GM10847 (cell line): ENCODE results near the gene NAP1L4.

ENCODE experiments used
- POLR2A ChIP-seq: IDR thresholded peaks from 2 replicates; pipeline ENCODE4 v1.6.1; 2011; ENCODE audit not compliant: insufficient read length; ENCODE audit errors: extremely low read depth

Gene NAP1L4

GRCh38 chr11:2903672-2904011, 88.5 kb downstream of the NAP1L4 start:
- no peak for TF ChIP-seq POLR2A

- TF ChIP-seq POLR2A = no peak
These were observed 89.1 kb downstream of the NAP1L4 start for GRCh38 chr11:2902784-2903671.

DNA sequence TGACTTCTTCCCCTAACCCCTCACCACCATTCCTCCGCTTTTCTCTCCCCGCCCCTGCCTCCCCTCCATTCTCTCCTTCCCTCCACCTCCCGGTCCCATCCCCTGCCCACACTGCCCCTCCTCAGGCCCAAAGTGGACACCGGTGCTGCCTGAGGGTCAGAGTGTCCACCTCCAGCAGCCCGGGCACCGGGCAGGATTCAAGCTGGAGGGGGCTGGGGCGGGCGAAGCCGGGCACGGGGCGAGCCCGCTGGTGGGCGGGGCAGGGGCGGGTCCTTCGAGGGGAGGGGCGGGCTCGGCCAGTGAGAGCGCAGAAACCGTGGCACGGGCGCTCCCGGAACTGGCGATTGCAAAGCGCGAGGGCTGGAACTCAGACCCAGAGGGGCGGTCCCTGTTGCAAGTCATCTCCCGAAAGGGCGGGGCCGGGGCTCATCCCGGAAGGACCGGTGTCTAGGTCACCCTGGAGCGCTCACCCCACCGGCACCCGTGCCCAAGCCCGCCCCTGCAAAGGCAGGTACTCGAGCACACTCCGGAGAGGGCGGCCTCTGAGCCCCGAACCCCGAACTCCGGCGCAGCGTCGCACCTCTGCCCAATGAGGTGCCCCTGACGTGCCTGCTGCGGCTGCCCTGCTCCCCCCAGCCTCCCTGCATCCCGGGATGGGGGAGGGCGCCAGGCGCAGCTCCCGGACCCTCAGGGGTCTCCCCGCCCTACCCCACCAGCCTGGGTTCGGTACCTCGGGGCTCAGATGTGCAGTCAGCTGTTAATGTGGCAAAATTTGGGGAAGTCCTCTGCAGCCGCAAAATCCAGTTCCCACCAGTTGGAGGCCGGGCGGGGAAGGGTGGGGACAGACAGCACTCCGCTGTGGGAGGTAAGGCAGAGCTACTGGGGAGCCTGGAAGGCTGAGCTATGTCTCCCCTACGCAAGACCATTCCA, 90.0 kb downstream of the NAP1L4 start:
- peak; percentile 48 for TF ChIP-seq POLR2A

DNA sequence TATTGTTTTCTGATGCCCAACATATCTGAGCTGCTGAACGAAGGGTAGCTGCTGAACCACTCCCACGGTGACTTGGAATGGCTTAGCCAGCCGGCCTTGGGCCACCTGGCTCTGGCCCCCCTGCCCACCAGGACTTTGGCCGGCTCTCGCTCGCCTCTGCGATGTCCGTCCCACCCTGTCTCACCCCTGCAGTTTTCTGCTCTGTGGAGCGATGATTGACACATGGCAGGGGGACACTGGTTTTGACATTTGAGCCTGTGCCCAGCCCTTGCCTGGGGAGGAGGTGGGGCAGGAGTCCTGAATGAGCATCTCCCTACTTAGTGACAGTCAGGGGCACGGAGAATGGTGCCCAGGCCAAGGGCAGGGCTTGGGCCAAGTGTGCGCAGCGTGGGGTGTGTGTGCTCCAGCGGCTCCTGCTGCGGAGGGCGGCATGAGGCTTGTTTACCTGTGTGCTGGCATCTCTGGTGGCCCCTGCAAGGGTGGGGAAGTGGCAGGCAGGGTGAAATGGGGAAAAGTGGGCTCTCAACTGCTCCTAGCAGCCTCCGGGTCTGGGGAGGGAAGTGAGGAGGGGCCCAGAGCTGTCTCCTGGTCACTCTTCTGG, 90.8 kb downstream of the NAP1L4 start:
- no peak for TF ChIP-seq POLR2A

- no peak for TF ChIP-seq POLR2A
These were observed 92.9 kb downstream of the NAP1L4 start for GRCh38 chr11:2899080-2899783.

DNA sequence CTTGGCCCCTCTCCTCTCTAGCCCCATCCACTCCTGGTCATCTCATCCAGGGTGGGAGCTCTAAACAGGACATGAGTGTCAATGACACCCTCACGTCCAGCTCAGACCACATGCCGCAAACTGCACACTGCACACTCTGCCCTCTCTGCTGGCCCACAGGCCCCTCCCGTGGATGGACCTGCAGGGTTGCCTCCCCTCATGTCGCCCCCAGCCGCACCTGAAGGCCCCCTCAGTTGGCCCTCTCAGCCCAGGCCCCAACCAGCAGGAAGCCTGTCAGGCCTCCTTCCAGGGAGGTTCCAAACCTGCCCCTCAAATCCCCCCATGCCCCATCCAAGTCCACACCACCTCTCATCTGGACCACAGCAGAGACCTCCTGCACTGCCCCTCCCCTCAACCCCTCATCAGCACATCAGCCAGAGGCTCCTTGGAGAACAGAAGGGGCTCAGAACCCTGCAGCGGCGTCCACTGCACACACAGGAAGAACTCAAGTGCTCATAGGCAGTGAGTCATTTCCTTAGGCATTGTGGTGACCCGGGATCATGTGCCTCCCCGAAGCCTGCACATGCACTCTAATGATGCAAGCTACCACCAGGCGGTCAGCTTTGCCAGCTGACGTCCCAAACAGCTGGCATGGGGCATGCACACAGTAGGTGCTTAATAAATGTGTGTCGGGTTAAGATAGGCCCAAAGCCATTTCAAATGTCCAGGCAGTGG, 93.6 kb downstream of the NAP1L4 start:
- no peak for TF ChIP-seq POLR2A

DNA sequence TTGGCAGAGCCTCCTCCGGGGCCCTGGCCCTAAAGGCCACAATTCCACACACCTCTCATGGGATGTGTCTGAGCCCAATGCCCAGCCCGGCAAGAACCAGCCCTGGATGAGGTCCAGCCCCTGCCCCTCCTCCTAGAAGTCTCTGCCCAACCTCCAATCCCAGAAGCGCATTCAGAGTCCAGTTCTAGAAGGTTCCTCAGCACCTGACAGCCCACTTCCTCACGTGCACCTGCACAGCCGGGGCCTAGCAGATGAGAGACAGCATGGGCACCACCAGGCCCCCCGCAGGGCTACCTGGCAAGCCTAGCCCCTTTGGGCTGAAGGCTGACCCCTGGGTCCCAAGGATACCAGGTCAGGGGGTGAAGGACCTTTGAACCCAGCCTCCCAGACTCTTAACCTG, 95.1 kb downstream of the NAP1L4 start:
- TF ChIP-seq POLR2A = no peak

DNA sequence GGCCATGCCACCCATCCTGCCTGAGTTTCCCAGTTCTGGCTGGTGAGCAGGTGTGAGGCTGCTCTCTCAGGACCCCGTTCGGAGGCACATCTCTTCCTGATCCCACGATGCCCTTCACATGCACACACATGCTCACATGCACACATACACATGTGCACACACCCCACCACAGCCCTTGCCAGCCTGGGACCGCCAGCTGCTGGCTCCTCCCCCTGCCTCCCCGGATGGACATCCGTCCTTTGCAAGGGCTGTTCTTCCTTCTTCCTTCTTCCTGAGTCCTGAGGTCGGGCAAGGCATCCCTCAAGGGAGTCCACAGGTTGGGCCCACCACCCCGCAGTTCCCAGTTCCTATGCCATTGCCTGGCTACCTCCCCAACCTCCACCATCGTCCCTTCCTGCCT, 96.1 kb downstream of the NAP1L4 start:
- no peak for TF ChIP-seq POLR2A
